ENCODE measurements around the gene POLR2B.
A peak's percentile ranks its signal among the peaks of the same experiment; 100 is the strongest.
"Not testable (repeated sequence)": the region's sequence is repeated elsewhere in the genome, so short reads cannot be mapped to it uniquely, and the experiment has no call there.

The POLR2B gene

DNA sequence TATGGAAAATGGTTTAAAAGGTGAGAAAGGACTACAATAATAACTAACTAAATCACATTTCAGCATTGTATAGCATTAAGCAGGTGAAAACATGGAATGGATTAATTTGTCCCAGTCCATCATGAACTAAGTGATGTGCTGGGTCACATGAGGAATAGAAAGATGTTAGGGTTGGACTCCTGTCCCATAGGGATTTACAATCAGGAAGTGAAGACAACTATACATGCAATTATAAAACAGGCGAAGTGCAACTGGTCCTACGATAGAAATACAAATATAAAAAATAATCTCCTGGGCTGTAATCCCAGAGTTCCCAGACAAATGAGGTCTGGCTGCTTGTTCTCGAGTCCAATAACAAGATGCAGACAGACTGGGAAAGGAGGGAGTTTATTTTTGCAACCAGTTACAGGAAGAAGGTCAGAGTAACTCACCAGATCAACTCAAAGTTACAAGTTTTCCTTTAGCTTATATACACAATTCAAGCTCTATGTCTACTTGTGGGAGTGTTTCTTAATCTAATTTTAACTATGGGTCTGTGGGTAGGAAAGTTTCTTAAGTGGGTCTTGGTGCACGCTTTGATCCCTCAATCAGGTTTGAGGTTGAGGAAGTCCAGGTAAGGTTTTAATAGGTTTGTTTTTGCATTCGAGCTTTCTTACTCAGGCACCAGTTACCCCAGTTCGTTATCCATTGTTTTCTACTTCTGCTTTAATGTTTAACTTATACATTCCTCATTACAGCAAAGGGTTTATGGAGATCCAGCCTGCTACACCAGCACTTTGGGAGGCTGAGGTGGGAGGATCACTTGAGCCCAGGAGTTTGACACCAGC is 81.4 kb downstream of the POLR2B start:
- no peak for DNase-seq

GRCh38 chr4:57060717-57061067 is 82.0 kb downstream of the POLR2B start:
- not testable (repeated sequence) for DNase-seq

DNA sequence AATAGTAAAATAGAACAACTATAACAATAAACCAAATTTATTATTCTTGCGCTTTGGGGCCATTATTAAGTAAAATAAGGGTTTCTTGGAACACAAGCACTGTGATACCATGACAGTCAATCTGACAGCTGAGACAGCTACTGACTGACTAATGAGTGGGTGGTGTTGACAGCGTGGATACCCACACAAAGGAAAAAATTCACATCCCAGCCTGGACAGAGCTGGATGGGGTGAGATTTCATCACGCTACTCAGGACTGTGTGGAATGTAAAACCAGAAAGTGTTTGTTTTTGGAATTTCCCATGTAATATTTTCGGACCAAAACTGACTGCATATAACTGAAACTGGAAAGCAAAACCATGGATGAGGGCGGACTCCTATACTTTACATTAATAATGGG is 82.7 kb downstream of the POLR2B start:
- DNase-seq = no peak

DNA sequence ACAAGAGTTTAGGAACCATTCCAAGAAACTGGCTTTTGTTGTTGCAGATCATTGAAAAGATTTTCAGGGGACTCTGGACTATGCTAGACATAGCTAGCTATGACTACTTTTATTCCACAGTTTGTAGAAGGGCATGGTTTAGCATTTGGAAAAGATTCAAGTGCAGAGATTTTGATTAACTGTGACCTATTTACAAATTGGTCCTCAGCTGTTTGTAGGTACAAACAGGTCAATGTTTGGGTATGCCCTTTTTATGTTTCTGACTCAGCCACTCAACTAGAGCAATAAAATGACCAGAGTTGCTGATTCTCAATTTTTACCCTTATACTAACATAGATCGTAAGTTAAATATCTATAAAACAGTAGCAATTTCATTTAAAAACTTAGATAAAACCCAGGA is 84.8 kb downstream of the POLR2B start:
- no peak for DNase-seq

GRCh38 chr4:57064120-57064519 is 85.4 kb downstream of the POLR2B start:
- DNase-seq = no peak

GRCh38 chr4:57064811-57065711 is 86.4 kb downstream of the POLR2B start:
- DNase-seq = no peak

DNA sequence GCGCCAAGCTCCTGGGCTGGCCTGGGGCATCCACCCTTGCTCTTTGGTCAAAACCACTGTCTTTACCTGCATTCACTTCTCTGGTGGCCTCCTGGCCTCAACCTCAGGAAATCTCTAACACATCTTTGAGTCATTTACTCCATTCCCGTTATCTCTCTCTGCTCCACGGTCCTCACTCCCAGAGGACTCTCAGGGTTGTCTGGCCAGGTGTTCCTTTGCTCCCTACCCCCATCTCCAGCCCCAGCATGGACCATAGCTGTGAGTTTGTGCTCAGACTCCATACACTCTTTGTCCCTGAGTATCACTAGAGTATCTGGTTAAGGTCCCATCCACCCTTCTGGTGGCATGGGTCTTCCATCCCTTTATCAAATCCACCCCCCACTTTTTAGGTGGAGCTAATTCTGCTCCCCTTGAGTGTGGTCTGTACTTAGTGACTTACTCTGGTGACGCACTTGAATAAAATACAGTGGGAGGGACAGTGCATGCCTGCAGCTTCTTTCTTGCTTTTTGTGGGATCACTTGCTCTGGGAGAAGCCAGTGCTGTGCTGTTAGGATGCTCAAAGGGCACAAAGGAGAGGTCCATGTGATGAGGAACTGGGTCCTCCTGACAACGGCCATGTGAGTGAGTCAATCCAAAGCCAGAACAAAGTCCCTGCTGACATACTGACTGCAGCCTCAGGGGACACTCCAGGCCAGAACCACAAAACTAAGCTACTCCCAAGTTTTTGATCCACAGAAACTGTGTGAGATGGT is 87.2 kb downstream of the POLR2B start:
- no peak for DNase-seq

- DNase-seq = no peak
Observed at GRCh38 chr4:57068237-57068981, 89.7 kb downstream of the POLR2B start.

- DNase-seq = no peak
Observed at GRCh38 chr4:57070461-57070860, 91.8 kb downstream of the POLR2B start.

DNA sequence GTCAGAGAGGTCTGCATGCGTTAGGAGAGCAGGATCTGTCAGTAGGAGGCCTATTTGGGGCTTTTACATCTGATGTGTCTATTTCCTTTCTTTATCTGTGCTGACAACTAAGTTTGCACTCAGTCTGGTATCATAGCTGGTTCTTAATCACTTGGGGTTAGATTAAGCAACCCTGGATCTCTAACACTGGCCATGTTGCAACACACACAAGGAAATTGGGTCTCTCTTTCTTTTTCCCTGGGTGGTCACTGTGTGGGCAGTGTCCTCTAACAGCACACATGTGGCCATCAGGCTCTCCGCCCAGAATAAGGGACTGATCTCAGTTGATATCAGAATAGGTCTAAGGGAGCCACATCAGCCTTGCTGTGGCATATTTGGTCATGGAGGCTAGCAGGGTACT is 92.6 kb downstream of the POLR2B start:
- DNase-seq = no peak

GRCh38 chr4:57073559-57073958 is 94.9 kb downstream of the POLR2B start:
- DNase-seq = no peak

GRCh38 chr4:57074744-57075143 is 96.0 kb downstream of the POLR2B start:
- no peak for DNase-seq

- no peak for DNase-seq
Observed at GRCh38 chr4:57075367-57075766, 96.7 kb downstream of the POLR2B start.

DNA sequence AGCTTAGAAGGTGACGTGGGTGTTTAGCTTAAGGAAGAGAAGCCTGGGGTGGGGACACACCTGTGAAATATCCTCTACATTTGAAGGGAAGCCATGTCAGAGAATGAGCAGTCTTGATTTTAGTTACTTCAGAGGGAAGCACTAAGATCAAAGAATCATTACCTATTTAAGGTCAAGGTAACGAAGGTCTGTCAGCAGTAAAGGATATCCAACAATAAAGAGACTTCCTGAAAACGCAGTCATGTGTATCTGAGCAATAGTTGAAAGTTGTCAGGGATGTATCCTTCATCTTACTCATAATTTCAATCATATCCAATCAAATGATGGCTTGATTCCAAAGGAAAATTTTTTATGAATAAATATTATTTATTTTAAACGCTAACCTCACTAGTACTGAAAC is 98.0 kb downstream of the POLR2B start:
- no peak for DNase-seq

GRCh38 chr4:57077550-57078343 is 99.1 kb downstream of the POLR2B start:
- DNase-seq = no peak

GRCh38 chr4:57078685-57079521 is 100.2 kb downstream of the POLR2B start:
- DNase-seq = peak; percentile 57

All from NCI-H510A treated with DMSO at 0.1 percent for 48 hours (cell line).